GM12878 (cell line): ENCODE measurements around the gene FXYD3.

Experiments
- CTCF ChIP-seq, 3 experiments: IDR thresholded peaks in 2 of 3; conservative IDR thresholded peaks in 1 of 3; 2 replicates each; pipeline ENCODE4 v1.5.1; 2011; ENCODE audit warnings: low read depth in 3 of 3, low read length in 3 of 3, mild to moderate bottlenecking in 3 of 3, control low read depth in 2 of 3, moderate library complexity in 2 of 3, inconsistent platforms in 1 of 3, mixed read lengths in 1 of 3; ENCODE audit not compliant: control insufficient read depth in 2 of 3, insufficient read depth in 1 of 3; ENCODE audit errors: extremely low read depth in 1 of 3
- KDM1A ChIP-seq: fragments of 200-600 bp; sonication (generic); IDR thresholded peaks from 2 replicates; pipeline ENCODE4 v1.6.1; 2016; ENCODE audit warnings: borderline replicate concordance
- MXI1 ChIP-seq: fragments of 150-350 bp; IDR thresholded peaks from 2 replicates; pipeline ENCODE4 v1.6.1; 2011; ENCODE audit warnings: low read depth, mild to moderate bottlenecking, inconsistent platforms, low read length, improper control_type of control experiment
- MYC ChIP-seq: IDR thresholded peaks from 2 replicates; pipeline ENCODE4 v1.6.1; 2011; ENCODE audit warnings: mild to moderate bottlenecking, low read length, moderate library complexity, inconsistent platforms; ENCODE audit not compliant: insufficient read depth, insufficient replicate concordance, insufficient read length, severe bottlenecking
- NRF1 ChIP-seq: conservative IDR thresholded peaks from 2 replicates; pipeline ENCODE4 v1.6.1; 2011; ENCODE audit warnings: mild to moderate bottlenecking, low read depth, low read length, improper control_type of control experiment
- POLR2AphosphoS2 ChIP-seq: IDR thresholded peaks from 2 replicates; pipeline ENCODE4 v1.6.1; 2011; ENCODE audit warnings: low read depth, mild to moderate bottlenecking, low read length, improper control_type of control experiment, moderate library complexity
- POLR2AphosphoS5 ChIP-seq: IDR thresholded peaks from 2 replicates; pipeline ENCODE4 v1.6.1; 2011; ENCODE audit warnings: mild to moderate bottlenecking, low read length, inconsistent platforms
- REST ChIP-seq: IDR thresholded peaks from 2 replicates; pipeline ENCODE4 v1.6.1; 2012; ENCODE audit warnings: mild to moderate bottlenecking, low read depth, low read length
- SIN3A ChIP-seq: IDR thresholded peaks from 2 replicates; pipeline ENCODE4 v1.6.1; 2012; ENCODE audit warnings: low read depth, low read length, improper control_type of control experiment
- SREBF2 ChIP-seq: IDR thresholded peaks from 2 replicates; pipeline ENCODE4 v1.6.1; 2012; ENCODE audit warnings: mild to moderate bottlenecking, low read length
- TF ChIP-seq, protein P1 (sequence below): fragments of 150-350 bp; IDR thresholded peaks from 2 replicates; pipeline ENCODE4 v1.6.1; 2014; ENCODE audit warnings: mild to moderate bottlenecking, low read depth, low read length
- TF ChIP-seq, protein P2 (sequence below): IDR thresholded peaks from 2 replicates; pipeline ENCODE4 v1.6.1; 2011; ENCODE audit warnings: low read depth, mild to moderate bottlenecking, low read length, moderate library complexity, borderline replicate concordance; ENCODE audit errors: extremely low read depth

GRCh38 chr19:35110974-35111373 is 4.6 kb upstream of the FXYD3 start:
- TF ChIP-seq NRF1 (no peak), MXI1 (no peak), CTCF (IDR thresholded peaks at IDR 0.05 in 2 of 3, conservative IDR thresholded peaks at IDR 0.05 in 1 of 3; ENCODE audit: control insufficient read depth in 2 of 3, extremely low read depth in 1 of 3, insufficient read depth in 1 of 3, low read depth in 3 of 3, low read length in 3 of 3) (no peak), REST (no peak), SREBF2 (no peak), POLR2AphosphoS2 (no peak), MYC (no peak), POLR2AphosphoS5 (no peak), SIN3A (no peak), KDM1A (no peak)
- TF ChIP-seq, protein P1, sequence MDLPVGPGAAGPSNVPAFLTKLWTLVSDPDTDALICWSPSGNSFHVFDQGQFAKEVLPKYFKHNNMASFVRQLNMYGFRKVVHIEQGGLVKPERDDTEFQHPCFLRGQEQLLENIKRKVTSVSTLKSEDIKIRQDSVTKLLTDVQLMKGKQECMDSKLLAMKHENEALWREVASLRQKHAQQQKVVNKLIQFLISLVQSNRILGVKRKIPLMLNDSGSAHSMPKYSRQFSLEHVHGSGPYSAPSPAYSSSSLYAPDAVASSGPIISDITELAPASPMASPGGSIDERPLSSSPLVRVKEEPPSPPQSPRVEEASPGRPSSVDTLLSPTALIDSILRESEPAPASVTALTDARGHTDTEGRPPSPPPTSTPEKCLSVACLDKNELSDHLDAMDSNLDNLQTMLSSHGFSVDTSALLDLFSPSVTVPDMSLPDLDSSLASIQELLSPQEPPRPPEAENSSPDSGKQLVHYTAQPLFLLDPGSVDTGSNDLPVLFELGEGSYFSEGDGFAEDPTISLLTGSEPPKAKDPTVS, result no peak
- TF ChIP-seq, protein P2, sequence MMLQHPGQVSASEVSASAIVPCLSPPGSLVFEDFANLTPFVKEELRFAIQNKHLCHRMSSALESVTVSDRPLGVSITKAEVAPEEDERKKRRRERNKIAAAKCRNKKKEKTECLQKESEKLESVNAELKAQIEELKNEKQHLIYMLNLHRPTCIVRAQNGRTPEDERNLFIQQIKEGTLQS, result no peak
